NOMO-1 treated with dmso at 0.1 percent for 144 hours (cell line): ENCODE results near the gene ARHGAP1.
"Not testable (repeated sequence)": the region's sequence is repeated elsewhere in the genome, so short reads cannot be mapped to it uniquely, and the experiment has no call there.

Experiments
- DNase-seq: peaks from one replicate; lab custom pipeline; 2025; ENCODE audit not compliant: unreplicated experiment; lab: John Stamatoyannopoulos, UW

Gene ARHGAP1

GRCh38 chr11:46724088-46724487, 23.7 kb upstream of the ARHGAP1 start:
- DNase-seq, result no peak

- no peak for DNase-seq
Measured at GRCh38 chr11:46723359-46723680, 22.9 kb upstream of the ARHGAP1 start.

DNA sequence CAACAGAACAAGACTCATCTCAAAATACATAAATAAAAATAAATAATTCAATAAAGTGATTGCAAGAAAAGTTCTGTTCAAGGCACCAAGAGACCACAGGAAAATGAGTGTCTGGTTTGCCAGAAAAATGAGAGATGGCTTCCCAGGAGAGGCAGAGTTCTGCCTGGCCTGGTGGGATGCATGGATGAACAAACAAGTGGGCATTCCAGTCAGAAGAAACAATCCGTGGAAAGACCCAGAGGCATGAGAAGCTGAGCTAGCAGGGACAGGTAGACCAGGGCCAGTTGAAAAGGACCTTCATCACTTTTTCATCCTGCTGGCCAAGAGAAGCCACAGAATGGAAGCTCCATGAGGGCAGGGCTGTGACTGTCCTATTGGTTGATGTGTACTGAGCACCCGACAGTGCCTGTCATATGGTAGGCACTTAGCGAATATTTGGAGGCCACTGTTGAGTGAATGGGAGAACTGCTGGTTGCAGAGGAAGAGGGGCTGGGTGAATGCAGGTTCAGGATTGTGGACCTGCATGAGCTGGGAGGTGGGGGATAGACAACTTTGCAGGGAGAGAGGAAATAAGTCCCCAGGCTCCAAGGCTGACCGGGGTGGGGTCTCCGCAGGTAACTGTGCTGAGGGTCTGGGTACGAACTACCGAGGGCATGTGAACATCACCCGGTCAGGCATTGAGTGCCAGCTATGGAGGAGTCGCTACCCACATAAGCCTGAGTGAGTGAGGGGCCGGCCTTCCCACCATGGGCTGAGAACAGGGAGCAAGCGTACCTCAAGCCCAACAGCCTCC, 22.3 kb upstream of the ARHGAP1 start:
- DNase-seq, result no peak

- DNase-seq, result no peak
Measured at GRCh38 chr11:46721286-46721685, 20.9 kb upstream of the ARHGAP1 start.

DNA sequence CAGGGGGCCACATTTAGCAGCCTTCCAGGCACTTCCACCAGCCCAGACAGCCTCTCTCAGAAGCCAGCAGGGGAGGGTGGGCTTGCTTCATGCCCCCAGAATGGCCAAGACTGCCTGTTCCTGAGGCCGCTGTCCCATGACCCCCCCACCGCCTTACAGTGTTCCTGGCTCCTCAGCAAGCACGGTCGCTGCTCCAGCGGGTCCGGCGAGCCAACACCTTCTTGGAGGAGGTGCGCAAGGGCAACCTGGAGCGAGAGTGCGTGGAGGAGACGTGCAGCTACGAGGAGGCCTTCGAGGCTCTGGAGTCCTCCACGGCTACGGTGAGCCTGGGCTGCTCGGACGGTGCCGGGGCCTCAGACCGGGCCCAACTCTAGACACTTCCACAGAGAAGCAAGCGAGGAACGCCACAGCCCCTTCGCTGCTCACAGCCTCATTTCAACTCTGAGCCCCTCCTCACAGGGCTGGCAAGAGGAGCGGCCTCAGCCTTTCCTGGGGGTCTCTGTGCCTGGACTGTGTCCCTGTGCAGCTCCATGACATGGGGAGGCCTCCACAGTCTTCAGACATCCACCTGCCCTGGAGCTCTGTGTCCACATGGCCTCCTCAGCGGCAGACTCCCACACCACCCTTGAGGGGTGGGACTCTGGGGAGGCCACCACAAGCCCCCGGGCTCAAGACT, 19.3 kb upstream of the ARHGAP1 start:
- no peak for DNase-seq

- no peak for DNase-seq
Measured at GRCh38 chr11:46719048-46719542, 18.7 kb upstream of the ARHGAP1 start, which contains the start of gene F2. Gene F2, plus strand, starts transcription at chr11:46719213. Its CDS starts 23 bp downstream, at chr11:46719236.

GRCh38 chr11:46718155-46719019, 18.0 kb upstream of the ARHGAP1 start:
- DNase-seq, result no peak

DNA sequence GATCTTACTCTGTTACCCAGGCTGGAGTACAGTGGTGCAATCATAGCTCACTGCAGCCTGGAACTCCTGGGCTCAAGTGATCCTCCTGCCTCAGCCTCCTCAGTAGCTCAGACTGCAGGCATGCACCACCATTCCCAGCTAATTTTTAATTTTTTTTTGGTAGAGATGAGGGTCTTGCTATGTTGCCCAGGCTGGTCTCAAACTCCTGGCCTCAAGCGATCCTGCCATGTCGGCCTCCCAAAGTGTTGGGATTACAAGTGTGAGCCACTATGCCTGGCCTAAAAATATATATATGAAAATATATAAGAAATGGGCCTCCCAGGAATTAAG, 17.4 kb upstream of the ARHGAP1 start:
- DNase-seq, result not testable (repeated sequence)

DNA sequence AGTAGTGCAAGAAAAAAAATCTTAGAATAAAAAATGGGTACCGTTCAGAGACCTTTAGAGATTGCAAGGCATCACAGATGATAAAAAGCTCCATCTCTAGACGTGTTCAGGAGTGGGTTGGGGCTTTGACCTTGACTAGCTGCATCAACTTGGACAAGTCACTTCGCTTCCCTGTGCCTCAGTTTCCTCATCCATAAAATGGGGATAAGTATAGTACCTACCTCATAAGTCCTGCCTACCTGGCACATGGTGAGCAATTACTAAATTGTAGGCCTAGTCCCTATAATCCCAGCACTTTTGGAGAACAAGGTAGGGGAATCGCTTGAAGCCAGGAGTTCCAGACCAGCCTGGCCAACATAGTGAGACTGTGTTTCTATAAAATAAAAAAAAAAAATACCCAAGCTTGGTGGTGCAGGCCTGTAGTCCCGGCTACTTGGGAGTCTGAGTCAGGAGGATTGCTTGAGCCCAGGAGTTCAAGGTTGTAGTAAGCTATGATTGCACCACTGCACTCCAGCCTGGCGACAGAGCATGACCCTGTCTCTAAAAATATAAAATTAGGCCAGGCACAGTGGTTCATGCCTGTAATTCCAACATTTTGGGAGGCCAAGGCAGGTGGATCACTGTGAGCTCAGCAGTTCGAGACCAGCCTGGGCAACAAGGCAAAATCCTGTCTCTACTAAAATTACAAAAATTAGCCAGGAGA, 12.6 kb upstream of the ARHGAP1 start:
- DNase-seq, result no peak

GRCh38 chr11:46711303-46711702, 10.9 kb upstream of the ARHGAP1 start:
- DNase-seq, result no peak

- DNase-seq, result no peak
Measured at GRCh38 chr11:46710821-46711269, 10.4 kb upstream of the ARHGAP1 start.

DNA sequence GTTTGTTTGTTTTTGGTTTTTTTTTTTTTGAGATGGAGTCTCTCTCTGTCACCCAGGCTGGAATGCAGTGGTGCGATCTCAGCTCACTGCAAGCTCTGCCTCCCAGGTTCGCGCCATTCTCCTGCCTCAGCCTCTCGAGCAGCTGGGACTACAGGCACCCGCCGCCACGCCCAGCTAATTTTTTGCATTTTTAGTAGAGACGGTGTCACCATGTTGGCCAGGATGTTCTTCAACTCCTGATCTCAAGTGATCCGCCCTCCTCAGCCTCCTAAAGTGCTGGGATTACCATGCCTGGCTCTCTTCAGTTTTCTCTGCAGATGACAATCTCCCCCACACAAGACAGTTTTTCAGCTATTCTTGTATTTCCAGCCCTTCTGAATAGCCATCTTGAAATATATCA, 8.9 kb upstream of the ARHGAP1 start:
- not testable (repeated sequence) for DNase-seq

DNA sequence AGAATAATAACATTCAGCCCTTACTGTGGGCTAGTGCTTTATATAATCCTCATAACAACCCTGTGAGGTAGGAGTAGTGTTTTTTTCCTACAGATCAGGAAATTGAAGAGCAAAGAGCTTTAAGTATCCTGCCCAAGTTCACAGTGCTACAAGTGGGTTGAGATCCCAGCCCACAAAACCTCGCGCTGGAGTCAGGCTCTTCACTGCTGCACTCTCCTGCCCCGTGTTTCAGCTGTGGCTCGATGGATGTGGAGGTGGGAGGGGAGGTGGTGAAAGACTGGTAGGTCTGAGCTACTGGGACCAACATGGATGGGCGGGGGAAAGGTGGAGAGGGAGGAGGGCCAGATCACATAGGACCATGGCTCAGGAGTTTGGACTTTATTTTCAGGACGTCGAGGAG, 6.5 kb upstream of the ARHGAP1 start:
- no peak for DNase-seq

GRCh38 chr11:46705070-46705688, 4.8 kb upstream of the ARHGAP1 start:
- no peak for DNase-seq

DNA sequence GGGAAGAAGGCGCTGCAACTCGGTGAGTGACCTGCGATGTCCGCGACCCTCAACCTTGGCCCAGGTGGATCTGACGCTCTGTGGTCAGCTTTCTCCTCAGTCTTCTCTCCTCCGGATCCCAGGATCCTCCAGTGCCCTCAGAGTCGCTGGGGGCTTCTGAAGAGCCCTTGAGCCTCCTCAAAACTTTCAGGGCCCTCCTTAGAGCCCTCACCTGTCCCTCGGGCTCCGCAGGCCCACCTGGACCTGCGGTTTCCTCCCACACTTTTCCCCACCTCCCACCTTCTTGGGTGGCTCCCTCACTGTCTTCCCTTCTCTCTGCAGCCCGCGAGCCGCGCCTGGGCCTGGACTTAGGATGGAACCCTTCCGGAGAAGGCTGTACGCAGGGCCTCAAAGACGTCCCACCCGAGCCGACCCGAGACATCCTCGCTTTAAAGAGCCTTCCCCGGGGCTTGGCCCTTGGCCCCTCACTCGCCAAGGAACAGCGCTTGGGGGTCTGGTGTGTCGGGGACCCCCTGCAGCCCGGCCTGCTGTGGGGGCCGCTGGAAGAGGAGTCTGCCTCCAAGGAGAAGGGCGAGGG, 747 bp upstream of the ARHGAP1 start:
- no peak for DNase-seq

DNA sequence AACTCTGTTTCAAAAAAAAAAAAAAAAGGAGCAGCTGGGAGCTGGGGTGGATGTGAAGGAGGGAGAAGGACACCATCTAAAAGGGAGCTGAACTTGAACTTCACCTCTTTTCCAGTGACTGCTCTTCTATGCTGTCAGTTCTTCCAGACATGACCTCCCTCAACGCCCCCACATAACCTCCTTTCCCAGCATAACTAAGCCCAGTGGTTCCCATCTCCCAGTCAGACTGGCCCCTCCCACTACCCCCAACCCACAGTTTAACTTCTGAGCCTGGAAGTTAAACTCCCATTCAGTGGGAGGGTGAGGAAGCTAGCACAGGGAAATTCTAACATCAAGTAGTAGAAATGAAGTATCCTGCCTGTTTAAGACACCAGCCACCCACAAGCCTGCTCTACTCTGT, 1.8 kb downstream of the ARHGAP1 start:
- DNase-seq, result no peak

- no peak for DNase-seq
Measured at GRCh38 chr11:46697723-46698122, 2.7 kb downstream of the ARHGAP1 start.

- no peak for DNase-seq
Measured at GRCh38 chr11:46697303-46697702, 3.1 kb downstream of the ARHGAP1 start.

- no peak for DNase-seq
Measured at GRCh38 chr11:46696212-46696558, 4.2 kb downstream of the ARHGAP1 start.
